SK-N-SH (cell line): ENCODE data around the gene FKBP6. TPM values are rescaled to one million over a fixed set of nuclear protein-coding genes. Genes with fewer than 3 reads are reported as not detected.

Experiments
- CTCF ChIA-PET: fragments of 300-600, 350-600 bp; formaldehyde crosslinking; extraction: SDS; loops from one replicate; lab custom pipeline; 2021; lab: Yijun Ruan, JAX
- POLR2A ChIA-PET: fragments of 350-600 bp; sonication (Branson Sonifier 250); formaldehyde crosslinking; extraction: SDS; loops from one replicate; lab custom pipeline; 2020; ENCODE audit warnings: antibody characterized with exemption, inconsistent platforms; lab: Yijun Ruan, JAX
- DNase-seq: peaks from one replicate; pipeline ENCODE4 v3.0.0; 2012
- H2AFZ ChIP-seq: fragments of 200-600 bp; sonication (generic); 2 replicates; pipeline ENCODE4 v1.8.1; 2016; ENCODE audit warnings: antibody characterized with exemption, mild to moderate bottlenecking, low read depth
- H3F3A ChIP-seq: fragments of 200-600 bp; sonication (generic); replicated peaks from 2 replicates; pipeline ENCODE3; 2016; ENCODE audit warnings: antibody characterized with exemption, mild to moderate bottlenecking; ENCODE audit not compliant: insufficient read depth
- H3K27ac ChIP-seq, 2 experiments: fragments of 200-500 bp in 1 of 2; fragments of 200-600 bp in 1 of 2; sonication (Bioruptor generic) in 1 of 2; sonication (generic), shearing (Covaris generic) in 1 of 2; 2 replicates each; pipeline versions ENCODE4 v1.5.1 to v1.6.1; 2014 to 2016; ENCODE audit warnings: low read depth in 2 of 2, inconsistent platforms in 1 of 2, low read length in 1 of 2, mild to moderate bottlenecking in 1 of 2, mixed read lengths in 1 of 2
- H3K27me3 ChIP-seq: fragments of 200-600 bp; sonication (generic), shearing (Covaris generic); 2 replicates; pipeline ENCODE4 v1.6.1; 2016; ENCODE audit warnings: mixed run types; ENCODE audit not compliant: insufficient read depth
- H3K36me3 ChIP-seq, 2 experiments: fragments of 200-500 bp in 1 of 2; fragments of 200-600 bp in 1 of 2; sonication (Bioruptor generic) in 1 of 2; sonication (generic) in 1 of 2; replicated peaks in 1 of 2; 2 replicates each; pipeline versions ENCODE3 to v1.5.1; 2014 to 2016; ENCODE audit warnings: low read length in 1 of 2, mild to moderate bottlenecking in 1 of 2; ENCODE audit not compliant: insufficient read depth in 2 of 2, control insufficient read depth in 1 of 2
- H3K4me1 ChIP-seq, 2 experiments: fragments of 200-500 bp in 1 of 2; fragments of 200-600 bp in 1 of 2; sonication (Bioruptor generic) in 1 of 2; sonication (generic), shearing (Covaris generic) in 1 of 2; 2 replicates each; pipeline versions ENCODE4 v1.5.1 to v1.6.1; 2014 to 2016; ENCODE audit warnings: low read depth in 1 of 2, low read length in 1 of 2, mixed run types in 1 of 2; ENCODE audit not compliant: insufficient read depth in 2 of 2, control insufficient read depth in 1 of 2
- H3K4me2 ChIP-seq: fragments of 200-600 bp; sonication (generic), shearing (Covaris generic); 2 replicates; pipeline ENCODE4 v1.6.1; 2017; ENCODE audit warnings: mixed run types
- H3K4me3 ChIP-seq, 2 experiments: fragments of 200-500 bp in 1 of 2; fragments of 200-600 bp in 1 of 2; sonication (Bioruptor generic) in 1 of 2; sonication (generic), shearing (Covaris generic) in 1 of 2; 2 replicates each; pipeline versions ENCODE4 v1.5.1 to v1.8.1; 2014 to 2016; ENCODE audit warnings: low read depth in 2 of 2, inconsistent platforms in 1 of 2, low read length in 1 of 2, mild to moderate bottlenecking in 1 of 2, mixed read lengths in 1 of 2, moderate library complexity in 1 of 2
- H3K79me2 ChIP-seq: fragments of 200-600 bp; sonication (generic); 2 replicates; pipeline ENCODE4 v1.8.1; 2017; ENCODE audit warnings: mild to moderate bottlenecking; ENCODE audit not compliant: insufficient read depth
- H3K9ac ChIP-seq: fragments of 200-600 bp; sonication (generic); 2 replicates; pipeline ENCODE4 v1.6.1; 2017; ENCODE audit warnings: mixed run types
- H3K9me2 ChIP-seq: fragments of 200-600 bp; sonication (generic); 2 replicates; pipeline ENCODE4 v1.6.1; 2017; ENCODE audit warnings: mixed run types
- H3K9me3 ChIP-seq: fragments of 200-600 bp; sonication (generic); 2 replicates; pipeline ENCODE4 v1.6.1; 2017; ENCODE audit warnings: mixed run types, mild to moderate bottlenecking, moderate library complexity
- H4K20me1 ChIP-seq: fragments of 200-600 bp; sonication (generic); 2 replicates; pipeline ENCODE4 v1.6.1; 2017; ENCODE audit warnings: mild to moderate bottlenecking, mixed run types; ENCODE audit not compliant: insufficient read depth
- CHD2 ChIP-seq: fragments of 150-350 bp; IDR thresholded peaks from 2 replicates; pipeline ENCODE4 v1.6.1; 2018; ENCODE audit warnings: low read length; ENCODE audit not compliant: partially characterized antibody
- FOSL2 ChIP-seq: IDR thresholded peaks from 2 replicates; pipeline ENCODE4 v1.4.0; 2012; ENCODE audit warnings: low read depth, mild to moderate bottlenecking, moderate library complexity, borderline replicate concordance
- FOXM1 ChIP-seq: IDR thresholded peaks from 2 replicates; pipeline ENCODE4 v1.4.0; 2012; ENCODE audit warnings: low read depth, mild to moderate bottlenecking
- IRF3 ChIP-seq: fragments of 150-350 bp; IDR thresholded peaks from 2 replicates; pipeline ENCODE4 v1.6.1; 2016; ENCODE audit warnings: mild to moderate bottlenecking, low read depth, low read length
- MAX ChIP-seq: IDR thresholded peaks from 2 replicates; pipeline ENCODE4 v1.4.0; 2012; ENCODE audit warnings: low read depth
- MEF2A ChIP-seq: IDR thresholded peaks from 2 replicates; pipeline ENCODE4 v1.4.0; 2012; ENCODE audit warnings: low read depth, borderline replicate concordance
- MXI1 ChIP-seq: IDR thresholded peaks from 2 replicates; pipeline ENCODE4 v1.6.1; 2012; ENCODE audit warnings: mild to moderate bottlenecking, low read depth, low read length, improper control_type of control experiment
- NRF1 ChIP-seq: IDR thresholded peaks from 2 replicates; pipeline ENCODE4 v1.6.1; 2012; ENCODE audit warnings: low read depth, mild to moderate bottlenecking, low read length
- RCOR1 ChIP-seq: fragments of 150-350 bp; IDR thresholded peaks from 2 replicates; pipeline ENCODE4 v1.6.1; 2017; ENCODE audit warnings: antibody characterized with exemption, low read length
- RFX5 ChIP-seq: IDR thresholded peaks from 2 replicates; pipeline ENCODE4 v1.6.1; 2012; ENCODE audit warnings: mild to moderate bottlenecking, improper control_type of control experiment, low read length
- SIN3A ChIP-seq: IDR thresholded peaks from 2 replicates; pipeline ENCODE4 v1.6.1; 2012; ENCODE audit warnings: low read depth, mild to moderate bottlenecking, low read length, moderate library complexity, borderline replicate concordance
- SMC3 ChIP-seq: IDR thresholded peaks from 2 replicates; pipeline ENCODE4 v1.6.1; 2012; ENCODE audit warnings: low read depth, low read length, improper control_type of control experiment
- TCF12 ChIP-seq: IDR thresholded peaks from 2 replicates; pipeline ENCODE4 v1.4.0; 2012
- TEAD4 ChIP-seq: IDR thresholded peaks from 2 replicates; pipeline ENCODE4 v1.4.0; 2012; ENCODE audit warnings: mild to moderate bottlenecking, borderline replicate concordance; ENCODE audit not compliant: insufficient read depth
- USF1 ChIP-seq: IDR thresholded peaks from 2 replicates; pipeline ENCODE4 v1.4.0; 2012; ENCODE audit warnings: low read depth, borderline replicate concordance
- USF2 ChIP-seq: fragments of 150-350 bp; IDR thresholded peaks from 2 replicates; pipeline ENCODE4 v1.6.1; 2017; ENCODE audit warnings: antibody characterized with exemption, low read length, low read depth, borderline replicate concordance
- YY1 ChIP-seq: IDR thresholded peaks from 2 replicates; pipeline ENCODE4 v1.4.0; 2012; ENCODE audit warnings: low read depth, mild to moderate bottlenecking
- ZBTB33 ChIP-seq: IDR thresholded peaks from 2 replicates; pipeline ENCODE4 v1.4.0; 2012; ENCODE audit warnings: low read depth, borderline replicate concordance
- WGBS: methylation state at CpG from one replicate; pipeline ENCODE4 v1.1.6; 2017; ENCODE audit warnings: low lambda C conversion rate; 5-methylcytosine and 5-hydroxymethylcytosine counted together
- polyA plus RNA-seq, 3 experiments: library from polyadenylated mRNA; depleted of rRNA; stranded (reverse); fragments of >200 nt; gene quantifications; 2 replicates each; pipeline ENCODE4 v1.2.3, GENCODE V29; 2012

FKBP6 gene
- polyA plus RNA-seq, 1 of the 3 experiments (the other 2 are of a cell fraction): not detected

GRCh38 chr7:73366127-73366526, 38.2 kb downstream of the FKBP6 start:
- Histone ChIP-seq H2AFZ (no peak overlapping the region), H3K9me2 (no peaks in the 10 kb centered on the region), H3K27ac (no peak overlapping the region), H3K4me2 (no peak overlapping the region), H3K36me3 (no peaks in the 10 kb centered on the region), H3K9me3 (no peaks in the 10 kb centered on the region), H3K9ac (no peak overlapping the region), H3K4me3 (no peak overlapping the region), H3F3A (no peaks in the 10 kb centered on the region), H3K27me3 (peaks cover 12% of the 10 kb centered on the region; the same call in 1 of the 2 replicates), H4K20me1 (no peaks in the 10 kb centered on the region), H3K79me2 (no peaks in the 10 kb centered on the region), H3K4me1 (no peaks in the 10 kb centered on the region)
- CTCF ChIA-PET: interaction anchor here (1.1 to 1.4 kb wide), 2 partner anchors 25 to 44 kb away, joined by 3 read pairs; no protein-coding TSS in a partner anchor
- TF ChIP-seq MEF2A: no peak
- no peak for TF ChIP-seq YY1
- TF ChIP-seq RFX5: no peak
- no peak for TF ChIP-seq MAX
- TF ChIP-seq CHD2: no peak
- POLR2A ChIA-PET: no interaction called here
- WGBS: 82% methylated on average over 11 of the region's 11 CpGs
- DNase-seq: no peak

GRCh38 chr7:73366990-73367389, 39.0 kb downstream of the FKBP6 start:
- Histone ChIP-seq H3K27ac (no peak overlapping the region), H3K9me2 (no peaks in the 10 kb centered on the region), H3K4me1 (no peaks in the 10 kb centered on the region), H3K79me2 (no peaks in the 10 kb centered on the region), H3K27me3 (peaks cover 12% of the 10 kb centered on the region; the same call in 1 of the 2 replicates), H3F3A (no peaks in the 10 kb centered on the region), H4K20me1 (no peaks in the 10 kb centered on the region)
- CTCF ChIA-PET: interaction anchor here (1.1 to 1.4 kb wide), 3 partner anchors 14 to 45 kb away, joined by 3 to 4 read pairs (median 3); no protein-coding TSS in a partner anchor
- TF ChIP-seq ZBTB33 (no peak), TEAD4 (no peak), MXI1 (no peak)
- TF ChIP-seq, all 33 proteins: peak for 0
- Histone ChIP-seq H2AFZ (no peak overlapping the region), H3K4me2 (no peak overlapping the region), H3K9ac (no peak overlapping the region), H3K36me3 (no peaks in the 10 kb centered on the region), H3K9me3 (no peaks in the 10 kb centered on the region), H3K4me3 (no peak overlapping the region)
- DNase-seq: no peak
- 78% methylated on average over 12 of the region's 12 CpGs for WGBS
- POLR2A ChIA-PET: no interaction called here

- H3K9me2 ChIP-seq: no peaks in the 10 kb centered on the region
- H4K20me1 ChIP-seq: no peaks in the 10 kb centered on the region
- CTCF ChIA-PET: interaction anchor here (1.1 kb wide), 1 partner anchor 83 kb away, joined by 3 read pairs; no protein-coding TSS in a partner anchor
- TF ChIP-seq SIN3A: no peak
- no peak for TF ChIP-seq USF1
- no peak for TF ChIP-seq NRF1
- TF ChIP-seq SMC3: no peak
- no peak for TF ChIP-seq FOSL2
- no peak for TF ChIP-seq USF2
- TF ChIP-seq MEF2A: no peak
- no peak for TF ChIP-seq FOXM1
- no peak for TF ChIP-seq IRF3
- TF ChIP-seq TCF12: no peak
- TF ChIP-seq RCOR1: no peak
Observed at GRCh38 chr7:73369009-73369408, 41.0 kb downstream of the FKBP6 start.

More at GRCh38 chr7:73369009-73369408, 41.0 kb downstream of the FKBP6 start:
- Histone ChIP-seq H3K9ac (no peak overlapping the region), H3K27me3 (0 out of 2 replicates have a peak, but pooled peaks cover 2% of the 10 kb centered on the region), H3K4me3 (no peak overlapping the region), H3K4me1 (no peaks in the 10 kb centered on the region), H2AFZ (no peak overlapping the region), H3F3A (no peaks in the 10 kb centered on the region), H3K9me3 (no peaks in the 10 kb centered on the region), H3K27ac (no peak overlapping the region), H3K4me2 (no peak overlapping the region), H3K36me3 (no peaks in the 10 kb centered on the region), H3K79me2 (no peaks in the 10 kb centered on the region)
- no peak for DNase-seq
- 78% methylated on average over 11 of the region's 11 CpGs for WGBS
- POLR2A ChIA-PET: no interaction called here
